H9 (cell line): Measurements from ENCODE around the gene NEK7. TPM values are rescaled to one million over a fixed set of nuclear protein-coding genes. Genes with fewer than 3 reads are reported as not detected.
A peak's percentile ranks its signal among the peaks of the same experiment; 100 is the strongest.

ENCODE experiments used
- DNase-seq: peaks from one replicate; pipeline ENCODE4 v3.0.0-alpha.2; 2017
- H2AFZ ChIP-seq: one replicate; pipeline ENCODE4 v1.6.1; 2013; ENCODE audit warnings: mild to moderate bottlenecking, low read length, control low read depth, moderate library complexity
- H2AK5ac ChIP-seq: 2 replicates; pipeline ENCODE4 v1.6.1; 2013; ENCODE audit warnings: low read length, control low read depth, mixed read lengths; ENCODE audit not compliant: insufficient read length
- H2BK120ac ChIP-seq: one replicate; pipeline ENCODE4 v1.6.1; 2013; ENCODE audit warnings: low read depth, mild to moderate bottlenecking, low read length, control low read depth, inconsistent platforms; ENCODE audit not compliant: poor library complexity, severe bottlenecking
- H2BK12ac ChIP-seq: 2 replicates; pipeline ENCODE4 v1.6.1; 2013; ENCODE audit warnings: low read length, control low read depth, mixed read lengths, low read depth; ENCODE audit not compliant: insufficient read length
- H2BK15ac ChIP-seq: 2 replicates; pipeline ENCODE4 v1.6.1; 2013; ENCODE audit warnings: low read depth, low read length, control low read depth
- H2BK20ac ChIP-seq: one replicate; pipeline ENCODE4 v1.6.1; 2013; ENCODE audit warnings: low read depth, mild to moderate bottlenecking, low read length, control low read depth, inconsistent platforms; ENCODE audit not compliant: poor library complexity, severe bottlenecking
- H2BK5ac ChIP-seq: 2 replicates; pipeline ENCODE4 v1.6.1; 2013; ENCODE audit warnings: low read length, control low read depth, mixed read lengths; ENCODE audit not compliant: insufficient read length
- H3K14ac ChIP-seq: 2 replicates; pipeline ENCODE4 v1.6.1; 2013; ENCODE audit warnings: low read length, control low read depth; ENCODE audit not compliant: insufficient read depth
- H3K18ac ChIP-seq: 2 replicates; pipeline ENCODE4 v1.6.1; 2013; ENCODE audit warnings: low read depth, mild to moderate bottlenecking, mixed read lengths, low read length, control low read depth; ENCODE audit not compliant: insufficient read length
- H3K23ac ChIP-seq: 2 replicates; pipeline ENCODE4 v1.6.1; 2013; ENCODE audit warnings: low read length, control low read depth, mixed read lengths, low read depth; ENCODE audit not compliant: insufficient read length
- H3K23me2 ChIP-seq: 2 replicates; pipeline ENCODE4 v1.6.1; 2013; ENCODE audit warnings: low read depth, mild to moderate bottlenecking, mixed read lengths, low read length, control low read depth; ENCODE audit not compliant: insufficient read length, poor library complexity, severe bottlenecking
- H3K27ac ChIP-seq: 2 replicates; pipeline ENCODE4 v1.5.1; 2013; ENCODE audit warnings: low read length, control low read depth, mixed read lengths, low read depth; ENCODE audit not compliant: insufficient read length
- H3K27me3 ChIP-seq: 2 replicates; pipeline ENCODE4 v1.6.1; 2013; ENCODE audit warnings: low read length, control low read depth, inconsistent platforms; ENCODE audit not compliant: insufficient read depth
- H3K4ac ChIP-seq: 2 replicates; pipeline ENCODE4 v1.6.1; 2013; ENCODE audit warnings: low read depth, mild to moderate bottlenecking, control low read depth, inconsistent platforms, low read length, moderate library complexity
- H3K4me1 ChIP-seq: 2 replicates; pipeline ENCODE4 v1.6.1; 2013; ENCODE audit warnings: low read length, control low read depth, inconsistent platforms; ENCODE audit not compliant: insufficient read depth
- H3K4me2 ChIP-seq: 2 replicates; pipeline ENCODE4 v1.6.1; 2013; ENCODE audit warnings: low read length, control low read depth, mixed read lengths; ENCODE audit not compliant: insufficient read length, insufficient read depth
- H3K56ac ChIP-seq: 2 replicates; pipeline ENCODE4 v1.6.1; 2013; ENCODE audit warnings: low read depth, mild to moderate bottlenecking, mixed read lengths, low read length, control low read depth; ENCODE audit not compliant: insufficient read length
- H3K79me1 ChIP-seq: 2 replicates; pipeline ENCODE4 v1.6.1; 2013; ENCODE audit warnings: low read depth, mild to moderate bottlenecking, moderate library complexity, low read length, control low read depth, inconsistent platforms; ENCODE audit not compliant: insufficient read depth, poor library complexity, severe bottlenecking
- H3K79me2 ChIP-seq: 2 replicates; pipeline ENCODE4 v1.6.1; 2013; ENCODE audit warnings: low read length, control low read depth, inconsistent platforms; ENCODE audit not compliant: insufficient read depth
- H3K9ac ChIP-seq: 2 replicates; pipeline ENCODE4 v1.6.1; 2013; ENCODE audit warnings: low read length, control low read depth, mixed read lengths; ENCODE audit not compliant: insufficient read length; ENCODE audit errors: extremely low read depth
- H3K9me3 ChIP-seq: one replicate; pipeline ENCODE4 v1.6.1; 2013; ENCODE audit warnings: low read depth, low read length, inconsistent platforms; ENCODE audit not compliant: control insufficient read depth
- H3T11ph ChIP-seq: one replicate; pipeline ENCODE4 v1.6.1; 2013; ENCODE audit warnings: mild to moderate bottlenecking, low read length, control low read depth, inconsistent platforms
- H4K20me1 ChIP-seq: one replicate; pipeline ENCODE4 v1.6.1; 2013; ENCODE audit not compliant: control insufficient read depth, insufficient read length, insufficient read depth
- H4K5ac ChIP-seq: 2 replicates; pipeline ENCODE4 v1.6.1; 2013; ENCODE audit warnings: low read depth, mild to moderate bottlenecking, mixed read lengths, low read length, control low read depth; ENCODE audit not compliant: insufficient read length
- H4K8ac ChIP-seq: replicated peaks from 2 replicates; pipeline ENCODE4 v1.6.1; 2013; ENCODE audit warnings: low read length, control low read depth, mixed read lengths, low read depth; ENCODE audit not compliant: insufficient read length
- H4K91ac ChIP-seq: 2 replicates; pipeline ENCODE4 v1.6.1; 2013; ENCODE audit warnings: low read depth, mild to moderate bottlenecking, moderate library complexity, mixed read lengths, low read length, control low read depth; ENCODE audit not compliant: insufficient read length
- H3K27ac Mint-ChIP-seq, 3 experiments: 2 replicates in 2 of 3; 3 replicates in 1 of 3; pipeline ENCODE4 v1.8.0; 2020 to 2021; ENCODE audit warnings: mixed read lengths in 3 of 3, mild to moderate bottlenecking in 1 of 3, moderate library complexity in 1 of 3
- H3K27me3 Mint-ChIP-seq: 2 replicates; pipeline ENCODE4 v1.8.0; 2021; ENCODE audit warnings: low read depth, mild to moderate bottlenecking, moderate library complexity, mixed read lengths
- H3K36me3 Mint-ChIP-seq, 3 experiments: 2 replicates in 2 of 3; 3 replicates in 1 of 3; pipeline ENCODE4 v1.8.0; 2020 to 2021; ENCODE audit warnings: low read depth in 3 of 3, mixed read lengths in 3 of 3; ENCODE audit not compliant: insufficient read depth in 1 of 3
- H3K4me1 Mint-ChIP-seq, 2 experiments: 2 replicates each; pipeline ENCODE4 v1.8.0; 2020; ENCODE audit warnings: mixed read lengths in 2 of 2
- H3K4me3 Mint-ChIP-seq, 2 experiments: 2 replicates in 1 of 2; 3 replicates in 1 of 2; pipeline ENCODE4 v1.8.0; 2020 to 2021; ENCODE audit warnings: mild to moderate bottlenecking in 2 of 2, mixed read lengths in 2 of 2, moderate library complexity in 1 of 2
- H3K9me3 Mint-ChIP-seq, 2 experiments: 2 replicates in 1 of 2; 3 replicates in 1 of 2; pipeline ENCODE4 v1.8.0; 2020; ENCODE audit warnings: mild to moderate bottlenecking in 2 of 2, mixed read lengths in 2 of 2, moderate library complexity in 1 of 2
- WGBS: extraction: QIAGEN DNeasy Blood & Tissue Kit; methylation state at CpG from one replicate; pipeline ENCODE4 v1.1.7; 2013; ENCODE audit warnings: missing lambda C conversion rate, low lambda C conversion rate, mixed read lengths; ENCODE audit not compliant: insufficient read length; ENCODE audit errors: extremely low coverage; 5-methylcytosine and 5-hydroxymethylcytosine counted together
- total RNA-seq: library from RNA; stranded (reverse); gene quantifications from 2 replicates; pipeline ENCODE4 v1.2.1, GENCODE V29; 2021
- TF ChIP-seq, protein P1 (sequence below): fragments of 200-600 bp; sonication (generic); conservative IDR thresholded peaks from 3 replicates; pipeline ENCODE4 v1.8.0; 2021; ENCODE audit warnings: antibody characterized with exemption, mild to moderate bottlenecking

Gene NEK7
- total RNA-seq, 1 experiment from 2014 or later, result 9.6 TPM

DNA sequence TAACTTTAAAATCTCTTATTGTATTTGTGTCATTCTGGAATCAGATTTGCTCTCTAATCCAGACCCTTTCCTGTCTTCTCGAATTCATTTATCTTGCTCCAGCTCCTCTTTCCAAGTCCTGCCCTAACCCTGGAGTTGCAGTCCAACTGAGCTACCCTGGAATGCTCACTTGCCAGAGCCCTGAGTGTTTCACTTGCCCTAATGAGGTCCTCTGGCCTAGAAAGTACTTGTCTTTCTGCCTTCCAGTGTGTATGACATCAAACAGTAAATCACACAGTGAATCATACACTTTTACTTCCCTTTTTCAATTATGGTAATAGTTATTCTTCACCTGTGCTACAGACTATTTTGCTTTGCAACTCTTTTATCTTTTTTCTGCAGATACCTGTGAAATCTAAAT is 96.9 kb downstream of the NEK7 start:
- Histone ChIP-seq H3K79me2 (no peaks in the 10 kb centered on the region), H4K5ac (no peak overlapping the region), H3K27ac (no peak overlapping the region), H3K4ac (no peak overlapping the region), H3K4me2 (no peak overlapping the region), H2BK15ac (no peak overlapping the region), H3K9ac (no peak overlapping the region), H3K23me2 (no peaks in the 10 kb centered on the region), H2BK20ac (no peak overlapping the region), H3K79me1 (no peaks in the 10 kb centered on the region), H3K9me3 (no peaks in the 10 kb centered on the region), H4K8ac (no peak overlapping the region), H3K56ac (no peak overlapping the region), H3K18ac (no peak overlapping the region), H3K27me3 (no peaks in the 10 kb centered on the region), H2BK120ac (no peak overlapping the region), H4K91ac (no peak overlapping the region), H3K23ac (no peak overlapping the region), H2BK5ac (no peak overlapping the region), H2BK12ac (no peak overlapping the region), H3K4me1 (peaks cover 3% of the 10 kb centered on the region; the same call in 1 of the 2 replicates), H4K20me1 (no peaks in the 10 kb centered on the region), H2AK5ac (no peak overlapping the region), H3T11ph (no peak overlapping the region), H2AFZ (no peak overlapping the region), H3K14ac (no peak overlapping the region)
- DNase-seq, result no peak
- Mint-ChIP-seq H3K27me3 (no peaks in the 10 kb centered on the region), H3K27ac (peak overlapping the region; percentile 52 to 82 (median 70); a peak in 2 of 7 replicates), H3K36me3 (no peaks in the 10 kb centered on the region), H3K4me1 (peaks cover 19 to 25% of the 10 kb centered on the region in 2 experiments), H3K9me3 (peaks cover 0 to 2% of the 10 kb centered on the region in 2 experiments; a peak in 1 of 5 replicates), H3K4me3 (no peak overlapping the region)
- WGBS, result no CpG with 5 or more reads among the region's 1 CpG
- TF ChIP-seq, protein P1, sequence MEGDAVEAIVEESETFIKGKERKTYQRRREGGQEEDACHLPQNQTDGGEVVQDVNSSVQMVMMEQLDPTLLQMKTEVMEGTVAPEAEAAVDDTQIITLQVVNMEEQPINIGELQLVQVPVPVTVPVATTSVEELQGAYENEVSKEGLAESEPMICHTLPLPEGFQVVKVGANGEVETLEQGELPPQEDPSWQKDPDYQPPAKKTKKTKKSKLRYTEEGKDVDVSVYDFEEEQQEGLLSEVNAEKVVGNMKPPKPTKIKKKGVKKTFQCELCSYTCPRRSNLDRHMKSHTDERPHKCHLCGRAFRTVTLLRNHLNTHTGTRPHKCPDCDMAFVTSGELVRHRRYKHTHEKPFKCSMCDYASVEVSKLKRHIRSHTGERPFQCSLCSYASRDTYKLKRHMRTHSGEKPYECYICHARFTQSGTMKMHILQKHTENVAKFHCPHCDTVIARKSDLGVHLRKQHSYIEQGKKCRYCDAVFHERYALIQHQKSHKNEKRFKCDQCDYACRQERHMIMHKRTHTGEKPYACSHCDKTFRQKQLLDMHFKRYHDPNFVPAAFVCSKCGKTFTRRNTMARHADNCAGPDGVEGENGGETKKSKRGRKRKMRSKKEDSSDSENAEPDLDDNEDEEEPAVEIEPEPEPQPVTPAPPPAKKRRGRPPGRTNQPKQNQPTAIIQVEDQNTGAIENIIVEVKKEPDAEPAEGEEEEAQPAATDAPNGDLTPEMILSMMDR, result no peak
